Nephron progenitor cell (in vitro differentiated cells): ENCODE measurements around the gene C17orf107.
"Not testable (repeated sequence)": the region's sequence is repeated elsewhere in the genome, so short reads cannot be mapped to it uniquely, and the experiment has no call there.

Source experiments
- DNase-seq: peaks from one replicate; pipeline ENCODE4 v3.0.0; 2021
- H3K27ac Mint-ChIP-seq: 2 replicates; pipeline ENCODE4 v1.8.0; 2021; ENCODE audit warnings: mild to moderate bottlenecking, moderate library complexity, mixed read lengths
- H3K27me3 Mint-ChIP-seq: 2 replicates; pipeline ENCODE4 v1.8.0; 2021; ENCODE audit warnings: mild to moderate bottlenecking, low read depth, mixed read lengths; ENCODE audit not compliant: poor library complexity
- H3K36me3 Mint-ChIP-seq: 2 replicates; pipeline ENCODE4 v1.8.0; 2021; ENCODE audit warnings: low read depth, mixed read lengths
- H3K4me1 Mint-ChIP-seq: 2 replicates; pipeline ENCODE4 v1.8.0; 2021; ENCODE audit warnings: mixed read lengths
- H3K4me3 Mint-ChIP-seq: 2 replicates; pipeline ENCODE4 v1.8.0; 2021; ENCODE audit warnings: mild to moderate bottlenecking, moderate library complexity, mixed read lengths
- H3K9me3 Mint-ChIP-seq: 2 replicates; pipeline ENCODE4 v1.8.0; 2021; ENCODE audit warnings: mild to moderate bottlenecking, moderate library complexity, mixed read lengths
- TF ChIP-seq, protein P1 (sequence below): fragments of 200-600 bp; sonication (generic); IDR thresholded peaks from 2 replicates; pipeline ENCODE4 v1.5.0; 2021; ENCODE audit warnings: antibody characterized with exemption

The C17orf107 gene

DNA sequence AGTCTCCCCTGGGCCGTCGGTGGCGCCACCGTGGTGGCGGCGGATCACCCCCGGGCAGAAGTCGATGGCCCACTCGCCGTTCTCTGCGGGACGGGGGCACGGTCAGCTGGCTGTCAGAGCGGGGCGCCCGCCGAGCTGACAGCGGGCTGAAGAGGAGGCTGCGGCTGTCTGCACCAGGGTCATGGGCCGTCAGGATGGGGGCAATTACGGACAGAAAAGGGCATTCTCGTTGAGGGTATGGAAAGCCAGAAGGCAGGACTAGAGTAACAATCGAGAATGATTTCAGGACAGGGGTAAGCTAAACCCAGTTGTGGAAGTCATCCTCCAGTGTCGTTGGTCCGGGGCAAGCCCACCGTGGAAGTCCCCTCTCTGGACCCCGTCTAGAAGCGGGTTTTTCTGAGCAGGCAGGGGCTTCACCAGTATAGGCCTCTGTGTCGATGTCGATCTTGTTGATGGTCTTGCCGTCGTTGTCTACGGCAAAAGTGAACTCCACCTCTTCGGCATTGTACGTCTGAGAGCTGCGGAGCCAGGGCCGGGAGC, 1.8 kb downstream of the C17orf107 start:
- peaks cover 14% of the 10 kb centered on the region for H3K36me3 Mint-ChIP-seq
- DNase-seq, result no peak
- no peaks in the 10 kb centered on the region for H3K9me3 Mint-ChIP-seq
- peaks cover 25% of the 10 kb centered on the region for H3K27me3 Mint-ChIP-seq
- H3K4me1 Mint-ChIP-seq, result peaks cover 41% of the 10 kb centered on the region
- H3K4me3 Mint-ChIP-seq, result no peak overlapping the region
- H3K27ac Mint-ChIP-seq, result no peak overlapping the region
- TF ChIP-seq, protein P1, sequence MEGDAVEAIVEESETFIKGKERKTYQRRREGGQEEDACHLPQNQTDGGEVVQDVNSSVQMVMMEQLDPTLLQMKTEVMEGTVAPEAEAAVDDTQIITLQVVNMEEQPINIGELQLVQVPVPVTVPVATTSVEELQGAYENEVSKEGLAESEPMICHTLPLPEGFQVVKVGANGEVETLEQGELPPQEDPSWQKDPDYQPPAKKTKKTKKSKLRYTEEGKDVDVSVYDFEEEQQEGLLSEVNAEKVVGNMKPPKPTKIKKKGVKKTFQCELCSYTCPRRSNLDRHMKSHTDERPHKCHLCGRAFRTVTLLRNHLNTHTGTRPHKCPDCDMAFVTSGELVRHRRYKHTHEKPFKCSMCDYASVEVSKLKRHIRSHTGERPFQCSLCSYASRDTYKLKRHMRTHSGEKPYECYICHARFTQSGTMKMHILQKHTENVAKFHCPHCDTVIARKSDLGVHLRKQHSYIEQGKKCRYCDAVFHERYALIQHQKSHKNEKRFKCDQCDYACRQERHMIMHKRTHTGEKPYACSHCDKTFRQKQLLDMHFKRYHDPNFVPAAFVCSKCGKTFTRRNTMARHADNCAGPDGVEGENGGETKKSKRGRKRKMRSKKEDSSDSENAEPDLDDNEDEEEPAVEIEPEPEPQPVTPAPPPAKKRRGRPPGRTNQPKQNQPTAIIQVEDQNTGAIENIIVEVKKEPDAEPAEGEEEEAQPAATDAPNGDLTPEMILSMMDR, result no peak

GRCh38 chr17:4901648-4902344, 2.5 kb downstream of the C17orf107 start:
- DNase-seq, result no peak
- peaks cover 24% of the 10 kb centered on the region for H3K27me3 Mint-ChIP-seq
- H3K4me1 Mint-ChIP-seq, result peaks cover 35% of the 10 kb centered on the region
- TF ChIP-seq, protein P1, result no peak
- no peak overlapping the region for H3K27ac Mint-ChIP-seq
- H3K4me3 Mint-ChIP-seq, result no peak overlapping the region
- peaks cover 12% of the 10 kb centered on the region for H3K36me3 Mint-ChIP-seq
- H3K9me3 Mint-ChIP-seq, result no peaks in the 10 kb centered on the region

- H3K27me3 Mint-ChIP-seq, result peaks cover 22% of the 10 kb centered on the region
- H3K36me3 Mint-ChIP-seq, result peaks cover 12% of the 10 kb centered on the region
- no peak overlapping the region for H3K4me3 Mint-ChIP-seq
- no peak for DNase-seq
- H3K9me3 Mint-ChIP-seq, result no peaks in the 10 kb centered on the region
- TF ChIP-seq, protein P1, result no peak
- peaks cover 31% of the 10 kb centered on the region for H3K4me1 Mint-ChIP-seq
- H3K27ac Mint-ChIP-seq, result no peak overlapping the region
Measured at GRCh38 chr17:4902540-4902939, 3.2 kb downstream of the C17orf107 start.

DNA sequence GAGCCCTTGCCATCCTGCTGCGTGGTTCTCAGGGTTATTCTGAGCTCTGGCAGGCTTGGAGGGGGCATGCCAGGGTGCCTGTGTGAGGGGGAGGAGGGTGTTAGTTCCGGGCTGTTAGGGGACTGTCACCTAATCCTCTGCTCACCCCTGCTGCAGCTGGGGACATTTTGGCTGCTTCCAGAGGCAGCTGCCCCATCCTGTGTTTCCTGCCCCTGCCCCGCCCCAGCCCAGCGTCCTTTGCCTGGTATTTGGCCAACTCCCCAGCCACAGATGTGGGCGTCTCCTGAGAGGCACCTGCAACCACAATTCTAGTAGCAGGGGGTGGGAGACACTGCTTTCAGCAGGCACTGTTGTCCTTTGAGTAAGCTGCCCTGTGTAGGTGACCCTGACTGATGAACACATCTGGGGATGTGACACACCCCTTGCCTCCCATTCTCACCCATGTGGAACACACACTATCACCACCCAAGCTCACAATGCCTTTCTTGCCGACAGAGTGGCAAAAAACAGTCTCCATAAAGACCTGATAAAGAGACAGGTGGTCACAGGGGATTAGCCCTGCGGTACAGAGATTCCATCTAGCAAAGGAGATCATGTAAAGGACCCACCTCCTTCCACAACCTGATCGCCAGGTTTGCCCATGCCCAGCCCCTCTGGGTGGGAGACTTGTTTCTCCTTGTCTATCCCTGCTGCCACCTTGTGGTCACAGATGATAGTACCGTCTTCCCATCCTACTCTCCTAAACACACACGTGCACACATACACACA, 3.9 kb downstream of the C17orf107 start, which contains the start of gene CHRNE:
TSS of gene CHRNE (minus strand) at position 48 of the 768 bp plus-strand sequence. CDS start at position 13, 35 bp downstream.
- Mint-ChIP-seq H3K9me3 (no peaks in the 10 kb centered on the region), H3K27ac (no peak within 1 kb of the TSS), H3K4me1 (peaks cover 27% of the 10 kb centered on the region), H3K36me3 (peaks cover 12% of the 10 kb centered on the region), H3K4me3 (peak within 1 kb of the TSS; percentile 11), H3K27me3 (peaks cover 22% of the 10 kb centered on the region)
- TF ChIP-seq, protein P1, result peak; percentile 75
- peak; percentile 80 for DNase-seq

GRCh38 chr17:4906642-4907041, 7.3 kb downstream of the C17orf107 start:
- H3K9me3 Mint-ChIP-seq, DNase-seq, H3K4me3 Mint-ChIP-seq, H3K27ac Mint-ChIP-seq, H3K36me3 Mint-ChIP-seq: not testable (repeated sequence)
- Mint-ChIP-seq H3K27me3 (peaks cover 18% of the 10 kb centered on the region), H3K4me1 (peaks cover 31% of the 10 kb centered on the region)

- H3K9me3 Mint-ChIP-seq, result no peaks in the 10 kb centered on the region
- no peak overlapping the region for H3K27ac Mint-ChIP-seq
- H3K27me3 Mint-ChIP-seq, result peaks cover 14% of the 10 kb centered on the region
- TF ChIP-seq, protein P1, result no peak
- no peak for DNase-seq
- peaks cover 18% of the 10 kb centered on the region for H3K4me1 Mint-ChIP-seq
- no peaks in the 10 kb centered on the region for H3K36me3 Mint-ChIP-seq
- H3K4me3 Mint-ChIP-seq, result no peak overlapping the region
Measured at GRCh38 chr17:4908301-4908700, 9.0 kb downstream of the C17orf107 start.
